CD4-positive, alpha-beta T cell treated with Interleukin-10 for 1 hour (primary cell): ENCODE data around the gene EEFSEC.

Experiments used
- DNase-seq: peaks from one replicate; pipeline ENCODE4 v3.0.0-alpha.2; 2020

EEFSEC gene

DNA sequence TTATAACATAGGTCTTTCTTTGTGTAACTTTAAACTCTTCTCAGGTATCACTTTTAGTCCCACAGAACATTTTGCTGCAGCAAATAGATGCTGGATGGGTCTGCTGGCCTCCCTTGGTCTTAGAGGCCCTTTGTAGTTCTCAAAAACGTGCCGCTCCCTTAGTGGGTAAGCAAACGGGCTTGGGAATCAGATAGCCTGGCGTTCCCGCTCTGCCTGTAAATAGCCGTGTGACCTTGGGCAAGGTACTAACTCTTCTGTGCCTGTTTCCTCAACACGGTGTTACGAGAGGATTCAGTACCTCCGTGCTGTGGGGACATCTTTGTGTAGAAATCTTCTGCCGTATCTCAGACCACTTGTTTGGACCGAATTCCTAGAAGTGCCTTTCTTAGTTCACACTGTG is 249.0 kb downstream of the EEFSEC start:
- no peak for DNase-seq

DNA sequence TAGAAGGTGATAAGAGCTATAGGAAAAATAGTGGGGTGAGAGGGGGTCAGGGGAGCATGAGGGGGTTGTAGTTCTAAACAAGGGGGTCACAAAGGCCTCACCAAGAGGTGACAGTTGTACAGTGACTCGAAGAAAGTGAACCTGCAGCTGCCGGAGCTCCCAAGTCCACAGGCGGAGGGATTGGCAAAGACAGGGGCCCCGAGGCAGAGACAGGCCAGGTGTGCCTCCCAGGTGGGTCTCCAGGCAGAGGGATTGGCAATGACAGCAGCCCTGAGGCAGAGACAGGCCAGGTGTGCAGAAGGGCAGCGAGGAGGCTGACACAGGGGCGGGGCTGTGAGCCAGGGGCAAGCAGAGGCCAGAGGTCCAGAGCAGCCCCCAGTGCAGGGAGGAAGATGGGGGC is 249.7 kb downstream of the EEFSEC start:
- DNase-seq, result no peak

- no peak for DNase-seq
These were observed 251.2 kb downstream of the EEFSEC start for GRCh38 chr3:128404276-128405068.

GRCh38 chr3:128405554-128406277 is 252.4 kb downstream of the EEFSEC start:
- DNase-seq, result no peak

DNA sequence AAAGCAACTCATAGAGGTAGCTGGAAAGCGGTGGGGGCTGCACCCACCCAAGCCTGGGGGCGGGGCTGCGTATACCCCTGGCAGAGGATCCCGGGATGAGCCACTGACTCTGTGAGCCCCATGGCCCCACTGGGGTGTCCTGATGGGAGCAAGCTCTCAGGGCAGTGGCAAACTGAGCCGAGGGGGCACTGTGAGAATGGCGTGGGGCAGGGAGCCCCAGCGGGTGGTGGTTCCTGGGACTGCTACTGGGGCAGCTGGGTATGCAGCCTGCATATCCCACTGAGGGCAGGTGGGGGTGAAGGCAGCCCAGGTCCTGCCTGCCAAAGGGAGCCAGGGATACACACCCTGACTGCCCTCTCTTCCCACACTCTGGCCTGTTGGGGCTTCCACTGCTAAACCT is 254.0 kb downstream of the EEFSEC start:
- DNase-seq, result no peak

- DNase-seq, result no peak
These were observed 254.9 kb downstream of the EEFSEC start for GRCh38 chr3:128408012-128408692.

GRCh38 chr3:128408693-128409623 is 255.7 kb downstream of the EEFSEC start:
- DNase-seq, result no peak

- DNase-seq, result no peak
These were observed 256.6 kb downstream of the EEFSEC start for GRCh38 chr3:128409624-128410581.

DNA sequence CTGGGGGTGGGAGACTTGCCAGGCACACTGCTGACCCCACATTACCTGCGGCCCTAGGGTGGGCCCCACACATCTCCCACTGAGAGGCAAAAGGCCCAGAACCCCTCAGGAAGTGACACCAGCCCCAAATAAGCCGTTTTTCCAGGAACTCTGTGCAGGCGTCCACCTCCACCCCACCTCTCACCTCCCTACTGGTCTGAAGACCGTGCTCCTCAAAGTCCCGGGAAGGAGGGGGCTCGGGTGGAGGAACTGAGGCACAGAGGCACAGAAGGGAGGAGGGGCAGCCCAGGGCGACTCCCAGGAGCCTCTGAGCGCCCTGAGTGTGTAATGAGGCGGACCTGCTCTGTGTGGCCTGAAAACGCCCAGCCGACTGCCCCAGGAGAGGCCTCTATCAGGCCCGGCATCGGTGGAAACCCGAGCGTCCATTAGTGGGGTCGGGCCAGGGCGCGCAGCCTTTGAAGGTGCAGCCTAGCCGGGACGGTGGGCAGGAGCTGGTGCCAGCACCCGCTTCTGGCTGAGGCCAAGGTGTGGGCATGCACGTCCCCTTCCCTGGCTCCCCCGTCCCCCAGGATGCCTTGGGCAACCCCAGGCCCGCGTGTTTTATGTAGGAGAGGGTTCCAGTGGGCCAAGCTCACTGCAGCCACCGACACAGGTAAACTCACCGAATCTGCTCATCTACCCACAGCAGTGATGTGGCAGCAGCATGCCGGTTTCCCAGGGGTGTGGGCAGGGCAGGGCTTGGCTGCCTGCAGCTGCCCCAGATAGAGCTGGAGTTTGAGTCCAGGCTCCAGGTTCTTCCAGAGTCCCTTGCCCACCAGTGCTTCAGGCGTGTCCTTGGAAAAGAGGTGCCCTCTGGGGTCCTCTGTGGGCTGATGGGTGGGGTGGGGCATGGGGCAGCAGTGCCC is 257.6 kb downstream of the EEFSEC start:
- no peak for DNase-seq

DNA sequence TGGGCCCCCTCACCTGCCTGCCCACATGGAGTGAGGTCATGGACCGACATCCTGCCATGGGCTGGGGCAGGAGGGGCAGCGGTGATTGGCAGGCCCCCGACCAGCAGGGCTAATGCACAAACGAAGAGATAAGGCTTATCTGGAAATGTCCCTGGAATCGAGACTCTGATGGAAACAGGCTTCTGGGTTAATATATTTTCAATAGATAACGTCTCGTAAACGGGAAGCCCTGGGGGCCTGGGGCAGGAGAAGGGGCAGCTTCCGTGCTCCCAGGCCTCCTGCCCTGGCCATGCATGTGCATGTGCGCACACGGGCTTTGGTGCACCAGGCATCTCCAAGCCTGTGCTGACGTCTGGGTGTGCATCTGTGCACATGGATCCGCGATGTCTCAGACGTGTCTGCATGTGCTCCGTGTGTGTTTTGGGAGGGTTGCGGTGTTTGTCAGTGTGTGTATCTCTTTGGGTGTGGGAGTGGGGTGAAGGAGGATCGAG is 258.3 kb downstream of the EEFSEC start:
- DNase-seq, result no peak

GRCh38 chr3:128412180-128413002 is 259.1 kb downstream of the EEFSEC start:
- no peak for DNase-seq

- no peak for DNase-seq
These were observed 259.7 kb downstream of the EEFSEC start for GRCh38 chr3:128413003-128413370.

- no peak for DNase-seq
These were observed 260.3 kb downstream of the EEFSEC start for GRCh38 chr3:128413413-128414205.

DNA sequence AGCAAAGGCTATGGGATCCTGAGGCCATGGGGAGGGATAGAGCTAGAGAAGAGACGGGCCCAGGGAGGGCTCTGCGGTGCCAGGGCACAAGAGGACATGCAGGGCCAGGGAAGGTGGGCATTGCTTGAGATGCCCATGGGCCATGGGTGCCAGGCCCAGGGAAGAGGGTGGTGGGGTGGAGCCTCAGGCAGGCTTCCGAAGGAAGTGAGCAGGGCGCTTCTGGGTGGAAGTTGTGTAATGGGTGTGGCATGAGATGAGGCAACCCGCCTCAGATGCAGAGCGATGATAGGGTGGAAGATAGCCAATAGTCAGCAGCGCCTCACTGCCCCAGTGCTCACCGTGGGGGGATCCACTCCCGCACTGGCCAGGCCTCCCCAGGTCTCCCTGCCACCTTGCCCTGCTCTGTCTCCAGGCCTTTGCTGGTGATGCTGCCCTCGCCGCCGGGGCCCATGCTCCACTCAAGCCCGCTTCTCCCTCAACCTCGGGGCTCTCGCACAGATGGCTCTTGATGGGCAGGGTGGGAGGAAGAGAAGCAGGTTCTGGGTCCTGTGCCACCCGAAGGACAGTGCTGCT is 262.0 kb downstream of the EEFSEC start:
- no peak for DNase-seq

GRCh38 chr3:128415773-128416577 is 262.7 kb downstream of the EEFSEC start:
- DNase-seq, result no peak

- no peak for DNase-seq
These were observed 263.4 kb downstream of the EEFSEC start for GRCh38 chr3:128416578-128417211.

GRCh38 chr3:128418900-128419299 is 265.6 kb downstream of the EEFSEC start:
- DNase-seq, result no peak
